ENCODE data around the gene GRIK1.

GRCh38 chr21:29697555-29698193 lies 242.1 kb downstream of the GRIK1 start:
- TF ChIP-seq CTCF (IDR thresholded peaks at IDR 0.05; ENCODE audit: low read depth, low read length, poor library complexity, severe bottlenecking) (no peak), EZH2phosphoT487 (IDR thresholded peaks at IDR 0.05; ENCODE audit: borderline replicate concordance, low read length) (no peak)

Data from DOHH2 (cell line).